ENCODE data around the gene SART1. TPM values are rescaled to one million over a fixed set of nuclear protein-coding genes. Genes with fewer than 3 reads are reported as not detected.
A peak's percentile ranks its signal among the peaks of the same experiment; 100 is the strongest.
"Not testable (repeated sequence)": the region's sequence is repeated elsewhere in the genome, so short reads cannot be mapped to it uniquely, and the experiment has no call there.

SART1 gene
- total RNA-seq, 2 donors from 2014 or later = 20.7 to 42.5 TPM

DNA sequence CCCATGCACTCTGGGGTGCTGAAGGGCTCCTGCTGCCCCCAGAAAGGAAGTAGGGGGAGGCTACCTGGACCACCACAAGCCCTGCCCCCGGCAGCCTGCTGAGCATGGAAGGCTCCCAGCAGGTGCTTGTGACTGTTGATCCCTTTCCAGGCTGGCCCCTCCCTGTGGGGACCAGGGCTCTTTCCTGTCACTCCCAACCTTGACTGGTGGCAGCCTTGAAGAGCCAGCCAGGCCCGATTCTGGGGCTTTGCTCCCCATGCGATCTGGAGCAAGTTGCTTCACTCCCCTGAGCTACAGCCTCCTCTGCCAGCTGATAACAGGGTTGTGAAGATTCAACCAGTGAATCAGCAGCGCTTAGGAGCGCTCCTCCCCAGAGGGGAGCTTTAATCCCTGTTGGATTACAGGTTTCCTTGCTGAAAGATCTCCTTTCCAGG lies 45.7 kb downstream of the SART1 start:
- H3K9me3 ChIP-seq = no peaks in the 10 kb centered on the region
- H3K4me3 ChIP-seq = no peak overlapping the region
- peaks cover 0 to 15% of the 10 kb centered on the region in 2 donors for H3K4me1 ChIP-seq
- DNase-seq (ENCODE audit: low spot score) = no peak
- TF ChIP-seq, protein P1, sequence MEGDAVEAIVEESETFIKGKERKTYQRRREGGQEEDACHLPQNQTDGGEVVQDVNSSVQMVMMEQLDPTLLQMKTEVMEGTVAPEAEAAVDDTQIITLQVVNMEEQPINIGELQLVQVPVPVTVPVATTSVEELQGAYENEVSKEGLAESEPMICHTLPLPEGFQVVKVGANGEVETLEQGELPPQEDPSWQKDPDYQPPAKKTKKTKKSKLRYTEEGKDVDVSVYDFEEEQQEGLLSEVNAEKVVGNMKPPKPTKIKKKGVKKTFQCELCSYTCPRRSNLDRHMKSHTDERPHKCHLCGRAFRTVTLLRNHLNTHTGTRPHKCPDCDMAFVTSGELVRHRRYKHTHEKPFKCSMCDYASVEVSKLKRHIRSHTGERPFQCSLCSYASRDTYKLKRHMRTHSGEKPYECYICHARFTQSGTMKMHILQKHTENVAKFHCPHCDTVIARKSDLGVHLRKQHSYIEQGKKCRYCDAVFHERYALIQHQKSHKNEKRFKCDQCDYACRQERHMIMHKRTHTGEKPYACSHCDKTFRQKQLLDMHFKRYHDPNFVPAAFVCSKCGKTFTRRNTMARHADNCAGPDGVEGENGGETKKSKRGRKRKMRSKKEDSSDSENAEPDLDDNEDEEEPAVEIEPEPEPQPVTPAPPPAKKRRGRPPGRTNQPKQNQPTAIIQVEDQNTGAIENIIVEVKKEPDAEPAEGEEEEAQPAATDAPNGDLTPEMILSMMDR (IDR thresholded peaks at IDR 0.05) = no peak
- peak overlapping the region in 1 of 2 donors; percentile 2 for H3K27ac ChIP-seq
- H3K36me3 ChIP-seq = peaks cover 14% of the 10 kb centered on the region
- peaks cover 0 to 4% of the 10 kb centered on the region in 2 donors for H3K27me3 ChIP-seq

DNA sequence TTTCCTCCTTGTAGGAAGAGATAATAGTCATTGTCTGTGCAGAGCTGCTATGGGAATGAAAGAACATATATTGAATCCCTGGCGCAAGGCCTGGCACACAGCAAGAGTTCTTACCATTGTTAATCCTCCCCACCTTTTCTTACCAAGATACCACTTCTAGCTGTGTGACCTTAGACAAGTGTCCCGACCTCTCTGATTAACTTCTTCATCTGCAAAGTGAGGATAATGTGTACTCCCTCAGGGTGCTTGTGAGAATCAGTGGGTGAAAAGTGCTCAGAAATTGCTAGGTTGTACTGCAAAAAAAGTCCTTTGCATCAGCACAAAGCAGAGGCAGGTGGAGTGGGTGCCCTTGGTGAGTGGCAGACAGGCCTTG lies 46.5 kb downstream of the SART1 start:
- no peak for DNase-seq (ENCODE audit: low spot score)
- TF ChIP-seq, protein P1 (IDR thresholded peaks at IDR 0.05) = no peak
- Histone ChIP-seq H3K36me3 (peaks cover 14% of the 10 kb centered on the region), H3K4me1 (peaks cover 0 to 13% of the 10 kb centered on the region in 2 donors), H3K27me3 (peaks cover 0 to 4% of the 10 kb centered on the region in 2 donors), H3K27ac (no peak overlapping the region), H3K4me3 (no peak overlapping the region), H3K9me3 (no peaks in the 10 kb centered on the region)

DNA sequence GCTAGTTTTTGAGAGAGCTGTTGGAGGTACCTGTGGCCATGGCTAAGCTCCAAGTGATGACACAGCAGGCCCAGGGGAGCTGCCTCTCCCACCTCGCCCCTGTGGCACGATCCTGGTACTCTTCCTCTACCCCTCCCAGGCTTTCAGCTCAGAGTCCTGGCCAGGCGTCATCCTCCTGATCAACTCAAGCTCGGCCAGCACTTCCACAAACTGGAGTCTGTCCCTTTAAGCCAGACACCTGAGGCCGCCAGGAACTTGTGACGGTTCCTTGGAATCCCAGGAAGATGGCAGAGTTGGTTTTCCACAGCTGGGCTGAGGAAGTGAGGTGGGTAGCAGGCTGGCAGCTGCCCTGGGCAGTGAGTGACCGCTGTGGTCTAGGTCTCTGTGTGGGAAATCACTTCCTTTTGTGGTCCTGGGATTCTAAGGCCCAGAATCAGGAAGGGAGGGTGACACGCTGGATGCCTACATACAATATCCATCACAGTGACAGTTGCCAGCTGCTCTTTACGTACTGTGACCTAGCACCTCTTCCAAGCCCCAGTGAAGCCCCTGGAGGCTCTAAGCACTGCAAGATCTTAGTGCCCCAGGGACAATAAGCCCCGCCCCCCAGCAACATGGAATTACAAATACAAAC lies 47.1 kb downstream of the SART1 start:
- peaks cover 0 to 4% of the 10 kb centered on the region in 2 donors for H3K27me3 ChIP-seq
- H3K27ac ChIP-seq = no peak overlapping the region
- H3K4me1 ChIP-seq = peaks cover 0 to 14% of the 10 kb centered on the region in 2 donors
- TF ChIP-seq, protein P1 (IDR thresholded peaks at IDR 0.05) = no peak
- peaks cover 14% of the 10 kb centered on the region for H3K36me3 ChIP-seq
- H3K4me3 ChIP-seq = no peak overlapping the region
- no peaks in the 10 kb centered on the region for H3K9me3 ChIP-seq
- no peak for DNase-seq (ENCODE audit: low spot score)

DNA sequence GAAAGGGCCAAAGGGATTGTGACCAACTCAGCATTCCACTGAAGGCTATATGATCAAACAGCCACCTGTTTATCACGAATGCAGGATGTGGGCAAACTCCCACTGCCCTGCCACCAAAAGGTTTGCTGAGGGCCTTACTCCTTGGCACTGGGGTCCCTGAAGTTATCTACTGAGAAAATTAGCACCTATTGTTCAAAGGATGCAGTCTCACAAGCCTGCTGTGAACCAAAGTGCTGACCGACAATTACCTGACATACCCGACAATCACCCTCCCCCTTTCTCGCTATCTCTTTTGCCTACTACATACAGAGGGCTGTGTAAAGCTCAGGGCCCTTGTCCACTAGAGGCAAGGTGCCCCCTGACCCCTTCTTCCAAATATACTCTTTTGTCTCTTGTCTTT lies 48.5 kb downstream of the SART1 start:
- DNase-seq (ENCODE audit: low spot score); H3K27me3 ChIP-seq; H3K4me3 ChIP-seq; H3K9me3 ChIP-seq; H3K27ac ChIP-seq; H3K36me3 ChIP-seq: not testable (repeated sequence)
- H3K4me1 ChIP-seq = peaks cover 0 to 18% of the 10 kb centered on the region in 2 donors

DNA sequence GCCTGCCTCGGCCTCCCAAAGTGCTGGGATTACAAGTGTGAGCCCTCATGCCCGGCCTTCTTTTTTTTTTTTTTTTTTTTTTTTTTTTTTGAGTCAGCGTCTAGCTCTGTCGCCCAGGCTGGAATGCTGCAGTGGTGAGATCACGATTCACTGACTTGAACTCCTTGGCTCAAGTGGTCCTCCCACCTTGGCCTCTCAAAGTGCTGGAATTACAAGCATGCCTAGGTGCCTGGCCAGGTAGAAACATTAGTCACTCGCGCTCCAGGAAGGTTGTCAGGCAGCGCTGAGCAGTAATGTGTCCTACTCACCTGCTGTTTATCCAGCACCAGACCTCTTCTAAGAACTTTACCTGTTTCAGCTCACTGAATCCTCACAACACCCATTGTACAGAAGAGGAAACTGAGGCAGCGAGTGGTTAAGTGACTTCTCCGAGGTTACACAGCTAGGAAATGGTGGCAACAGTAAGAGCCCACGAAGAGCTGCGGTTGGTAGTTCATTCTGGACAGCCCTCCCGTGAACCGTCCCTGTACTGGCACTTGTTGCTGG lies 49.8 kb downstream of the SART1 start:
- Histone ChIP-seq H3K36me3 (no peaks in the 10 kb centered on the region), H3K4me3 (peak overlapping the region in 1 of 2 donors; percentile 33), H3K4me1 (peaks cover 0 to 31% of the 10 kb centered on the region in 2 donors), H3K27ac (no peak overlapping the region), H3K9me3 (no peaks in the 10 kb centered on the region), H3K27me3 (peaks cover 0 to 4% of the 10 kb centered on the region in 2 donors)
- TF ChIP-seq, protein P1 (IDR thresholded peaks at IDR 0.05) = no peak
- no peak for DNase-seq (ENCODE audit: low spot score)

DNA sequence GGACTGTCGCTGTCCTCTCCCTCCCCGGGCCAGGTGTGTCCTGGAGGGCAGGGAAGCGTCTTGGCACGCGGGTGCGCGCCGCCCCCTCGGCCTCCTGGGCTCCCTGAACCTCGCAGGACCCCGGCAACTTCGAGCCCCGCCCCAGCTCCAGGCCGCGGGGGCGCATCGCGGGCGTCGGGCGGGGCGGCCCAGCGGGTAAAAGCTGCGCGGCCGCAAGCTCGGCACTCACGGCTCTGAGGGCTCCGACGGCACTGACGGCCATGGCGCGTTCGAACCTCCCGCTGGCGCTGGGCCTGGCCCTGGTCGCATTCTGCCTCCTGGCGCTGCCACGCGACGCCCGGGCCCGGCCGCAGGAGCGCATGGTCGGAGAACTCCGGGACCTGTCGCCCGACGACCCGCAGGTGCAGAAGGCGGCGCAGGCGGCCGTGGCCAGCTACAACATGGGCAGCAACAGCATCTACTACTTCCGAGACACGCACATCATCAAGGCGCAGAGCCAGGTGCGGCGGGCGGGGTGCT lies 50.3 kb downstream of the SART1 start, which contains the start of gene CST6:
CST6 (plus strand) TSS at position 224 of the 519 bp plus-strand sequence; CDS start at position 261, 37 bp downstream.
- Histone ChIP-seq H3K4me3 (peak within 1 kb of the TSS; percentile 1 to 33), H3K36me3 (no peaks in the 10 kb centered on the region), H3K9me3 (no peaks in the 10 kb centered on the region), H3K4me1 (peaks cover 0 to 34% of the 10 kb centered on the region in 2 donors), H3K27ac (no peak within 1 kb of the TSS), H3K27me3 (peaks cover 0 to 4% of the 10 kb centered on the region in 2 donors)
- TF ChIP-seq, protein P1 (IDR thresholded peaks at IDR 0.05) = no peak
- DNase-seq (ENCODE audit: low spot score) = no peak
